OCI-LY1 (cell line): ENCODE data around the gene TENM4.

Source experiments
- H2AFZ ChIP-seq: fragments of 200-600 bp; sonication (generic), shearing (Covaris generic); 2 replicates; pipeline ENCODE4 v1.6.0; 2014; ENCODE audit warnings: antibody characterized with exemption, mild to moderate bottlenecking, low read length
- H3F3A ChIP-seq: fragments of 200-600 bp; sonication (generic), shearing (Covaris generic); 2 replicates; pipeline ENCODE4 v1.6.0; 2014; ENCODE audit warnings: mild to moderate bottlenecking, antibody characterized with exemption, low read length, moderate library complexity; ENCODE audit not compliant: insufficient read depth
- H3K27ac ChIP-seq: fragments of 200-600 bp; sonication (generic); 2 replicates; pipeline ENCODE4 v1.5.1; 2014; ENCODE audit warnings: low read length, mixed run types, mild to moderate bottlenecking, low read depth; ENCODE audit not compliant: poor library complexity, severe bottlenecking
- H3K27me3 ChIP-seq: fragments of 200-600 bp; sonication (generic); 2 replicates; pipeline ENCODE4 v1.6.0; 2014; ENCODE audit warnings: antibody characterized with exemption, mild to moderate bottlenecking, low read length, moderate library complexity; ENCODE audit not compliant: insufficient read depth
- H3K36me3 ChIP-seq: fragments of 200-600 bp; sonication (generic); 2 replicates; pipeline ENCODE4 v1.6.1; 2014; ENCODE audit warnings: mild to moderate bottlenecking, antibody characterized with exemption, low read length, moderate library complexity, mixed read lengths; ENCODE audit not compliant: insufficient read depth
- H3K4me1 ChIP-seq: fragments of 200-600 bp; sonication (generic); 2 replicates; pipeline ENCODE4 v1.5.1; 2014; ENCODE audit warnings: mild to moderate bottlenecking, low read length, moderate library complexity; ENCODE audit not compliant: insufficient read depth, severe bottlenecking
- H3K4me2 ChIP-seq: fragments of 200-600 bp; sonication (generic), shearing (Covaris generic); 2 replicates; pipeline ENCODE4 v1.6.1; 2014; ENCODE audit warnings: low read length
- H3K4me3 ChIP-seq: fragments of 200-600 bp; sonication (generic); 2 replicates; pipeline ENCODE4 v1.5.1; 2014; ENCODE audit warnings: low read length, low read depth, mild to moderate bottlenecking, mixed read lengths; ENCODE audit not compliant: poor library complexity, severe bottlenecking
- H3K79me2 ChIP-seq: fragments of 200-600 bp; shearing (Covaris generic); 2 replicates; pipeline ENCODE4 v1.6.1; 2016; ENCODE audit warnings: mixed run types, low read length, mixed read lengths; ENCODE audit not compliant: insufficient read depth
- H3K9ac ChIP-seq: fragments of 200-600 bp; sonication (generic), shearing (Covaris generic); 2 replicates; pipeline ENCODE4 v1.6.1; 2014; ENCODE audit warnings: mild to moderate bottlenecking, low read length, mixed read lengths
- H3K9me2 ChIP-seq: fragments of 200-600 bp; sonication (generic), shearing (Covaris generic); 2 replicates; pipeline ENCODE4 v1.6.1; 2014; ENCODE audit warnings: low read depth, mild to moderate bottlenecking, low read length, mixed read lengths
- H3K9me3 ChIP-seq: fragments of 200-600 bp; shearing (Covaris generic); 2 replicates; pipeline ENCODE4 v1.6.1; 2014; ENCODE audit warnings: low read length, mixed read lengths
- H4K20me1 ChIP-seq: fragments of 200-600 bp; sonication (generic), shearing (Covaris generic); 2 replicates; pipeline ENCODE4 v1.6.0; 2016; ENCODE audit warnings: mild to moderate bottlenecking, low read length; ENCODE audit not compliant: insufficient read depth
- CTCF ChIP-seq: fragments of 200-600 bp; sonication (generic), shearing (Covaris generic); IDR thresholded peaks from 2 replicates; pipeline ENCODE4 v1.5.1; 2017; ENCODE audit warnings: mild to moderate bottlenecking, antibody characterized with exemption, low read length, moderate library complexity, mixed read lengths
- EZH2 ChIP-seq: fragments of 200-600 bp; sonication (generic), shearing (Covaris generic); IDR thresholded peaks from 2 replicates; pipeline ENCODE4 v1.8.0; 2017; ENCODE audit warnings: borderline replicate concordance, mixed run types, mild to moderate bottlenecking, antibody characterized with exemption, low read length, moderate library complexity, mixed read lengths

Gene TENM4

GRCh38 chr11:79080551-79080950 is 360.3 kb downstream of the TENM4 start:
- Histone ChIP-seq H4K20me1 (no peaks in the 10 kb centered on the region), H3K9me2 (no peaks in the 10 kb centered on the region), H2AFZ (no peak overlapping the region), H3K4me3 (no peak overlapping the region), H3K36me3 (no peaks in the 10 kb centered on the region), H3K9ac (no peak overlapping the region), H3K4me2 (no peak overlapping the region), H3K79me2 (no peaks in the 10 kb centered on the region), H3K27me3 (no peaks in the 10 kb centered on the region), H3F3A (no peaks in the 10 kb centered on the region), H3K4me1 (no peaks in the 10 kb centered on the region), H3K27ac (no peak overlapping the region), H3K9me3 (no peaks in the 10 kb centered on the region)
- TF ChIP-seq EZH2 (no peak), CTCF (no peak)

DNA sequence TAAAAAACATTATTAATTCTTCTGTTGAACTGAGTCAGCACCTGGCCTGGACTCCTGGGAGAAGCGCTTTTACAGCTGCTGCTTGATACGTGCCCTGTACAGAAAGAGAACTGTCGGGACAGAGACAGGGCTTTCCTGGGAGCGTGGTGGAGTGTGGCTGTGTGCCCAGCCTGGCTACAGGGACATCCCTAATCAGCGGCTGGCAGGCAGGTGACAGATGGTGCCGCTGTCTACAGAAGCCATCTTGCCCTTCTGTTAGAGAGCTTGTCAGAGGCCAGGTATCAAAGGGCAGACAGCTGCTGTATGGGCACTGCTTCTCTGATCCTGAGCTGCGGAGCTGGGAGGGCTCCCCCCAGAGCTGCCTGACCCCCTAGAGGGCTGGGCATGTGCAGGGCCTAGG is 361.8 kb downstream of the TENM4 start:
- Histone ChIP-seq H3K4me2 (no peak overlapping the region), H3K9me3 (no peaks in the 10 kb centered on the region), H2AFZ (no peak overlapping the region), H3K36me3 (no peaks in the 10 kb centered on the region), H3K27ac (no peak overlapping the region), H3K9ac (no peak overlapping the region), H4K20me1 (no peaks in the 10 kb centered on the region), H3K9me2 (no peaks in the 10 kb centered on the region), H3K4me3 (no peak overlapping the region), H3K27me3 (no peaks in the 10 kb centered on the region), H3F3A (no peaks in the 10 kb centered on the region), H3K4me1 (no peaks in the 10 kb centered on the region), H3K79me2 (no peaks in the 10 kb centered on the region)
- TF ChIP-seq CTCF (no peak), EZH2 (no peak)

GRCh38 chr11:79078456-79078855 is 362.4 kb downstream of the TENM4 start:
- H4K20me1 ChIP-seq = no peaks in the 10 kb centered on the region
- no peak overlapping the region for H3K9ac ChIP-seq
- H3K4me1 ChIP-seq = no peaks in the 10 kb centered on the region
- TF ChIP-seq EZH2 = no peak
- TF ChIP-seq CTCF = no peak
- no peaks in the 10 kb centered on the region for H3K9me3 ChIP-seq
- H3K27me3 ChIP-seq = no peaks in the 10 kb centered on the region
- no peak overlapping the region for H3K27ac ChIP-seq
- no peaks in the 10 kb centered on the region for H3K9me2 ChIP-seq
- H2AFZ ChIP-seq = no peak overlapping the region
- no peak overlapping the region for H3K4me2 ChIP-seq
- no peaks in the 10 kb centered on the region for H3K79me2 ChIP-seq
- H3F3A ChIP-seq = no peaks in the 10 kb centered on the region
- H3K36me3 ChIP-seq = no peaks in the 10 kb centered on the region
- no peak overlapping the region for H3K4me3 ChIP-seq
